HG03457 (cell line): ENCODE data around the gene PTPRF.

Experiments used
- ATAC-seq: cut with Tn5 transposase; IDR thresholded peaks from one replicate; pipeline ENCODE4 v1.9.1; 2021; ENCODE audit warnings: moderate number of reproducible peaks; ENCODE audit not compliant: unreplicated experiment

The PTPRF gene

DNA sequence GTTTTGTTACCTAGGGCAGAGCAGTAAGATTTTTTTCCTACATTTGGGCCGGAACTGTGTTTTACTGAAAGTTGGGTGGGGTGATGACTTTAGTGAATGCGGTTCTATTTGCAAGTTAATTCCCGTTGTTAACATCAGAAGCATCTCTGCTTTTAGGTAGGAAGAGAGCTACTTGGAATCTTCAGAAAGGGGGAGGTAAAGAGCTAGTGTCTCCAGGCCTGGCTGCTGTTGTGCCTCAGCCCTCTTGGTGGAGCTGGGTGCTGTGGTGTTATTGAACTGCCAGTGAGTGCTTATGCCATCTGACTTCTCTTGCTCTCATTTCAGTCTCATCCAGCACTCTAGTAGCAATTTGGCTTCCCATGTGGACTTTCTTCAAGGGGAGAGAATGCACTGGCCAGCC lies 122.7 kb downstream of the PTPRF start:
- no peak for ATAC-seq

DNA sequence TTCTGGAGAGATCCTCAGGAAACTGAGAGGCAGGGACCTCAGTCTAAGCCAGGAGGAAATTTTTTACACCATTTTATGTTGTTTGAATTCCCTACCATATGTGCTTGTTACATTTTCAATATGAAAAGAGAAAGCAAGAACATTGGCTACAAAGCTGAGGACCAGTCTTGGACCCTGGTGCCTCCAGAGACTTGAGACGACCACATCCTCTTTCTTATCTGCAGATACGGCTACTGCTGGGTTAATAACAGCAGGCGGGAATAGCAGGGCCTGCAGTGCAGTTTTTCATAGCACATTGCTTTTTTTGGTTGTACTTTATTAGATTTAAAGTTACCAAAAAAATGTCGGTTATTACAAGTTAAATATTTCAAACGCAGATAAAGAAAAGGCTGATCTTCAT lies 123.2 kb downstream of the PTPRF start:
- ATAC-seq: no peak

DNA sequence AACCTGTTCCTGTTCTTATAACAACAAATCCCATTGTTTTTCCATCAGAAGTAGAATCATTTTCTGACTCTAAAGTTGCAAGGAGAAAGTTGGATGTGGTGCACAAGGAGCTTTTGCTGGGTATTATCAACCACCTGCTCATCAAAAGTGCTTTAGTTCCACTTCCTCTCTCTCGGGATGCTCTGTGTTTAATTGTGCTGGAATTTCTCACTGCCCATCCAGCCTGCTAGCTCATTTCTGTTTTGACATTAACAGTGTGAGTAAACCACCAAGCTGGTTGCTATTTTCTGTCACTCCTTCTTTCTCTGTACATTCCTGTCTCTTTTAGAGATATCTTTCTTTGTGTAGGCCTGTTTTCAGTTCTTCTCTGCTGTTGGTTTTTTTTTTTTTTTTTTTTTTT lies 125.3 kb downstream of the PTPRF start:
- no peak for ATAC-seq

DNA sequence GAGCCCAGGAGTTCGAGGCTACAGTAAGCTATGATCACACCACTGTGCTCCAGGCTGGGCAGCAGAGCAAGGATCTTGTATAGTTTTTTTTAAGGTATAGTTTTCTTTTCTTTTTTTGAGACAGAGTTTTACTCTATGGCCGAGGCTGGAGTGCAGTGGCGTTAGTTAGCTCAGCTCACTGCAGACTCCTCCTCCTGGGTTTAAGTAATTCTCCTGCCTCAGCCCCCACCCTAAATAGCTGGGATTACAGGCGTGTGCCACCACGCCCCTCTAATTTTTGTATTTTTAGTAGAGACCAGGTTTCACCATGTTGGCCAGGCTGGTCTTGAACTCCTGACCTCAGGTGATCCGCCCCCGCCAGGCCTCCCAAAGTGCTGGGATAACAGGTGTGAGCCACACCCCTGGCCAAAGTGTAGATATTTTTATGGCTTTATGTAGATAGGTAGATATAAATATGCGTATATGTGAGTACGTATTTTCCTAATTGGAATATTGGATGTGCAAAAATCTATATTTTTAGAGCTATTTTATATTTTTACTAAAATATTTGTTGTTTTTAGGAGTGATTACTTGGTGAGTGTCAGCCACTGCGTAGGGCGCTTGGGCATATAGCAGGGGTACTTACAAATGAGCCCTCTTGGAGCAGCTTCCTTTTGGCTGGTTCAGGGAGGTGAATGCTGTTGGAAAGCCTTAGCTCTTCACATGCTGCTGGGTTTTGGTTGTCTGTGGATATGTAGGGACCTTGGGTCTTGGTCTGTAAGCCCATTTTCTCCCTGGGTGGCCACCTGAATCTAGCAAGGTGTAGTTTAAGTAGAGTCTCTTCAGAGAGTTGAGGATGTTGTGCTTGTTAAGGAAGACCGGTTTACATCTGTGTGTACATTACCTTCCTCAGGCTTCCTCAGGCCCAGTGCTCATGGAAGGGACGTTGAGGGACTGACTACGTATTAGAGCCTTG lies 128.8 kb downstream of the PTPRF start:
- ATAC-seq: no peak

DNA sequence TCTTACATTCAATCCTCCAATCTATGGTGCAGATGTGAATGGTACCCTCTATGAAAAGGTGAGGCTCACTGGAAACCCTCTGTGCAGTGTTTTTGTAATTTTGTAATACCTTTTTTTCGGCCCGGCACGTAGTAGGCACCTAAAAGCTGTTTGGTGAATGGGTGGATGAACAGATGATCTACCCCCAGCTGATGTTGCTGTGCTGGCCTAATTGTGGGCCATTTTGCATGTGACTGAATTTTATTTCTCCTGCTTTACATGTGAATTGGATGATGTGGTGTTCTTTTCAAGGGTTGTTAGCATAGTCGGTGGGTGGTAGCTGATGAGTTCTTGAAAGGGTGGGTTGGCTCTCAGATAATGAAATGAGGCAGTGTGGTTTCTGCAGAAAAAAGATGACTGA lies 129.7 kb downstream of the PTPRF start:
- ATAC-seq: no peak

DNA sequence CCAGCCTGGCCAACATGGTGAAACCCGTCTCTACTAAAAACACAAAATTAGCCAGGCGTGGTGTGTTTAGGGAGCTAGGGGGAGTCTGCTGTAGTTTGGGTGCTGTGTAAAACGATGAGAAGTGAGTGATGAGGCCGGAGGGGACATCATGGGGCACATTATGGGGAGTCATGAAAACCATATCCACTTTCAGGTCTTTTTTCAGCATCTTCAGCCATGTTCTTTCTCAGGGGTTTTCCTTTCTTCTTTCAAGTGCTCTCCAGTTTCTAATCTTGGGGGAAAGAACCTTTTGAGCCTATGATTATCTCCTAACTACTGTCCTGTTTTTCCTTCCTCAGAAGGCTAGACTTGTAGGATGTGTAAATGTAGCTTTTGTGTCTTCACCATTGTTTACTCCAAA lies 133.7 kb downstream of the PTPRF start:
- no peak for ATAC-seq

DNA sequence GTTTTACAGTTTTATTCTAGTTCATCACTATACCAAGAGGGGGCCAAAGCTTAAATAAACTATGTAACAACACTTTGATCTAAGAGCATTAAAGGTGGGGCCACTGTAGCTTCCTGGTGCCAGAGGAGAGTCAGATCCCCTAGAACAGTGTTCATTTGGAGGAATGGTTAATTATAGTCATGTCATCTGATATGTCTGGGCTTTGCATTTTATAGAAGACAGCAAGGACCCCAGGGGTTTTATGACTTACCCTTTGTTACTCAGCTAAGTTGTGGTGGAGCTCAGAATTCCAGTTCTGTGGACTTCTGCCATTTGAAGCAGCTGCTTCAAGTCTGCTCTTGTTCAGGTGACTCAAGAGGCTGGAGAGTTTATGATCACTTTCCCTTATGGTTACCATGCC lies 135.9 kb downstream of the PTPRF start:
- ATAC-seq: no peak

DNA sequence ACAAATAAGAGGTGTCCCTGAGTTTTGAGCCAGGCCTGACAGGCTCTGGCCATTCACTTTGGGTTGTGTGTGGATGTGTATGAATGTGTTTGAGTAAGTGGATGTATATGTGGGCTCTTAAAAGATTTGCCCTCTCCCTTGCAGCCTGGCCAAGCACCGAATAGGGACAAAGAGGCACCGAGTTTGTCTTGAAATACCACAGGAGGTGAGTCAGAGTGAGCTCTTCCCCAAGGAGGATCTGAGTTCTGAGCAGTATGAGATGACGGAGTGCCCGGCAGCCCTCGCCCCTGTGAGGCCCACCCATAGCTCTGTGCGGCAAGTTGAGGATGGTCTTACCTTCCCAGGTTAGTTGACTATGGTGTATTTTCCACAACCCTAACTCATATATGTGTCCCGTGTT lies 138.3 kb downstream of the PTPRF start:
- no peak for ATAC-seq

DNA sequence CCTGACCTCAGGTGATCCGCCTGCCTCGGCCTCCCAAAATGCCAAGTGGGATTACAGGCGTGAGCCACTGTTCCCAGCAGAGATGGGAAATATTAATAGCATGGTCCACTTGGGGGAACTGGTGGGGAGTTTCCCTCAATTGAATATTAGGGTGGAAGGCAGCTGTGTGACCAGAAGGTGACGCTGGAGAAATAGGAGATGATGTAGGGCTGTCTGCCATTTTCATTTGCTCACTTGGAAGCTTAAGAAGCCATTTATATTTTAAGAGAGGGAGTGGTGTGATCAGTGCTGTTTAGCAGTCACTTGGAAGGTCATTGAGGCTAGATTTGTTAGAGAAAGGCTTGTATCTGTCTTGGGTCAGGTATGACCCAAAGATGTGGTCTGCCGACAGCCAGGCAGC lies 139.2 kb downstream of the PTPRF start:
- no peak for ATAC-seq

DNA sequence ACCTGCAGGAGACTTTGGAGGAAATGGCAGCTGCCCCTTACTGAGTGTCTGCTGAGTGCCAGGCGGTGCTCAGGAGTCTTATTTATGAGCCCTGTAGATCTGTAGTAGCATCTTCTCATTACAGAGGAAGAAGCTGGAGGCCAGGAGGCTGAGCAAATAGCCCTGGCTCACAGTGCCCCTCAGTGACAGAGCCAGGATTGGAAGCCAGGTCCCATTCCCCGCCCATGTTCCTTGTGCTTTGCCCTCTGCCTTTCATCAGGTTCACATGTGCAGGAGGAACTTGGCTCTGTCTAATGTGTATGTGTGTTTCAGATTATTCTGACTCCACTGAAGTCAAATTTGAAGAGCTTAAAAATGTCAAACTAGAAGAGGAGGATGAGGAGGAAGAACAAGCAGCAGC lies 140.5 kb downstream of the PTPRF start:
- ATAC-seq: no peak

DNA sequence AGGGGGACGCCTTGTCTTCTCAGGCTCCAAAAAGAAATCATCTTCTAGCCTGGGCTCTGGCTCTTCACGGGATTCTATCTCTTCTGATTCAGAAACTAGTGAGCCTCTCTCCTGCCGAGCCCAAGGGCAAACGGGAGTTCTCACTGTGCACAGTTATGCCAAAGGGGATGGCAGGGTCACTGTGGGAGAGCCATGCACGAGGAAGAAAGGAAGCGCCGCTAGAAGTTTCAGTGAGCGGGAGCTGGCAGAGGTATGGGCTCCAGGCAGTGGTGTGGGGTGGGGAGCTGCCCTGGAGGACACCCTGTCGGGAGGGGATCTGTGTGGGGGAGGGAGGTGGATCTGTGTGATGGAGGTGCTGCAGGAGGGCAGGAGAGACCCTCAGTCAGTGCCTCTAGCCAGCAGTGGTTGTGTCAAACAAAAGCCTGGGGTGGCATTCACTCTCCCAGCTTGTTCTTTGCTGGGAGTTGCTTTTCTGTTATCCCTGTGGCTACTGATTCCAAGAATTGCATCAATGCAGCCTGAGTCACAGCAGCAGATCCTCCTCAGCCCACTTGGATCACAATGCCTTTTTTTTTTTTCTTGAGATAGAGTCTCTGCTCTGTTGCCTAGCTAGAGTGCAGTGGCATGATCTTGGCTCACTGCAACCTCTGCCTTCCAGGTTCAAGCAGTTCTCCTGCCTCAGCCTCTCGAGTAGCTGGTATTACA lies 141.1 kb downstream of the PTPRF start:
- no peak for ATAC-seq

DNA sequence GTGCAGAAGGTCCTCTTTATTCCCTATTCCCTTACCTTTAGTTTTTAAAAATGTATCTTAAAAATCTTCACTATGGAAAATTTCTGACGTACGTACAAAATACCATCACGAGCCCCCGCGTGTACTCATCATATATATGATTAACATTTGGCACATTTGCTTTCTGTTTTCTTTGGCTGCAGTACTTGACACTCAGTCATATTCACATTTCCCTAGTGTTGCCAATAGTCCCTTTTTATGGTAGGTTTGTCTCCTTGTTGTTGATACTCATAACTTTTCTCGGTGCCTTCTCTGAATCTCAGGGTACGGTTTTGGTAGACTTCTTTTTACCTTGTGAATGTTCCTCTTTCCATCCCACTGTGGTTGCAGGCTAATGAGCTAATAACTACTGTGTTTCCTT lies 142.6 kb downstream of the PTPRF start:
- no peak for ATAC-seq
